BJ (cell line): Measurements from ENCODE around the gene TSSK2. TPM values are rescaled to one million over a fixed set of nuclear protein-coding genes. Genes with fewer than 3 reads are reported as not detected.

Source experiments
- CTCF ChIA-PET: fragments of 350-600 bp; formaldehyde crosslinking; extraction: SDS; loops from one replicate; lab custom pipeline; 2021; ENCODE audit warnings: antibody characterized with exemption, inconsistent platforms; lab: Yijun Ruan, JAX
- POLR2A ChIA-PET: fragments of 300-600 bp; sonication (Branson Sonifier 250); formaldehyde crosslinking; extraction: SDS; loops from one replicate; lab custom pipeline; 2021; ENCODE audit warnings: antibody characterized with exemption; lab: Charles Lee
- DNase-seq: peaks from one replicate; pipeline ENCODE4 v3.0.0-alpha.2; 2011; ENCODE audit warnings: low read depth
- H3K27me3 ChIP-seq: 2 replicates; pipeline ENCODE4 v1.6.0; 2011; ENCODE audit warnings: low read length; ENCODE audit not compliant: control insufficient read depth, insufficient read depth
- H3K36me3 ChIP-seq: 2 replicates; pipeline ENCODE4 v1.5.1; 2011; ENCODE audit warnings: low read length; ENCODE audit not compliant: control insufficient read depth, insufficient read depth
- H3K4me3 ChIP-seq: 2 replicates; pipeline ENCODE4 v1.5.1; 2011; ENCODE audit warnings: low read depth, mild to moderate bottlenecking, control low read depth, low read length
- CTCF ChIP-seq: IDR thresholded peaks from 2 replicates; pipeline ENCODE4 v1.5.1; 2011; ENCODE audit warnings: low read depth, mild to moderate bottlenecking, control low read depth, inconsistent platforms, low read length, moderate library complexity; ENCODE audit not compliant: insufficient read depth
- polyA plus RNA-seq: library from polyadenylated mRNA; depleted of rRNA; stranded (reverse); fragments of >200 nt; gene quantifications from 2 replicates; pipeline ENCODE4 v1.2.3, GENCODE V29; 2011

The TSSK2 gene
- polyA plus RNA-seq, 1 experiment, result not detected

DNA sequence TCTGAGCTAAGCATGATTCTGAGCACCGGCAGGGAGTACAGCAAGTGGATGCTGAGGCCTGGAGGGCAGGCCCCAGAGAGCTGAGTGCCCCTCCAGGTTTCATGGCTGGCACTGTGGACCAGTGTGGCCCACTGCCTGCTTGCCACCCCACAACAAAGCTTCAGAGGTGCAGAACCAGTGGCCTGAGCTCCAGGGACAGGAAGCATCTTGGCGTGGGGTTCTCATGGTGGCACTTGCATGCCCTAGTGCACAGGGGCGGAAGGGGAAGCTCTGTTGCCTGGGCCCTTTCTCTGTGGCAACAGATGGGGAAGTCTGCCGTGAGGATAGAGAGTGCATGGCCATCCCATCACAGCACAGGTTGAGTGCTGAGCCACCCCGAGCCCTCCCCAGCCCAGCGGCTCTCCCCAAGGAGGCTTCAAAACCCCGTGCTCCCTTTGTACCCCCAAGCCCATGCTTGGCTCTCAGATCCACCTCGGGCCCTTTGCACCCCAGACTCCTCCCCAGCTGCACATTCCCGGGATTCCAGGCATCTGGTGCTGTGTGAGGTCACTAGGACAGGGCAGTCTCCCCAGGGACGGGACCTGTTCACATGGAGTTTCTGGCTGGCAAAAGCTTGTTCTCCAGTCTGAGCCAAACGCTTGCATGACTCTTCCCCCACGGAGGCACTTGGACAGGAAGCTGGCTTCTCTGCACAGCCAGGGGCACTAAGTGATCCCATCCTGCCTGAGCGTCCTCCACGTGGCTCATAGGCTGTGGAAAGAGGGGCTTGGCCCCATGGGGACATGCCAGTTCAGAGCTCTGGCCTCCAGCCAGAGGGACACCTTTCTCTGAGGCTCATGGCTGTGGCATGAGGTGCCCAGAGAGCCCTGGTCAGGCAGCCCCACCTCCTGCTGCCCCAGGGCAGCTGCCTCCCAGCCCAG lies 43.3 kb downstream of the TSSK2 start:
- Histone ChIP-seq H3K4me3 (no peak overlapping the region), H3K36me3 (peaks cover 7% of the 10 kb centered on the region), H3K27me3 (no peaks in the 10 kb centered on the region)
- TF ChIP-seq CTCF, result no peak
- CTCF ChIA-PET, result no interaction called here
- POLR2A ChIA-PET, result interaction anchor here (0.8 kb wide), 1 partner anchor 30 kb away, joined by 3 read pairs; the partner anchor contains the start of gene ESS2
- DNase-seq, result no peak

- TF ChIP-seq CTCF, result no peak
- ChIA-PET POLR2A (no interaction called here), CTCF (no interaction called here)
- Histone ChIP-seq H3K4me3 (no peak overlapping the region), H3K36me3 (peaks cover 7% of the 10 kb centered on the region), H3K27me3 (no peaks in the 10 kb centered on the region)
- no peak for DNase-seq
Measured at GRCh38 chr22:19175026-19175601, 44.0 kb downstream of the TSSK2 start.

DNA sequence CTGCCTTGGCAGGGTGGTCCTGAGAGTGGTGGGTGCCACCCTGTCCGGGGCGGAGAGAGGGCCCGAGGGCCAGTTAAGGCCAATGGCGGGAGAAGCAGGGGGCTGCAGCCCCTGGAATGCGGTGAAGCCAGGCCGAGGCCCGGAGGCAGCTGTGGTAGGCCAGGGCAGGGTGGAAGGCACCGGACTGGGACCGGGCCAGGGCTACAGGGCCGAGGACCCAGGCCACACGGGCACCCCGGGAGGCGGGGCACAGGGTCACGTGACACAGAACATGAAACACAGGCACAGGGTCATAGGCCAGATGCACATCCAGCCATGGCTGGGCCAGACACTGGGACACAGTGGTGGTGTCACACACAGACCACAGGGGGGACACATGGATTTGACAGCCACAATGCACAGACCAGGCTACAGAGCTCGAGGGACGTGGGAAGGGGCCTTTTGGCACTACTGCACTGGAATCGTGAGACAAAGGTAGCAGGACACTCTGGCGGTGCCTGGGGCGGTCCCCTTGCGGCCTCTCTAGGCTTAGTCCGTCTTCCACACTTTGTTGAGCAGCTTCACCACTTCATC lies 44.6 kb downstream of the TSSK2 start:
- no peaks in the 10 kb centered on the region for H3K27me3 ChIP-seq
- no peak for DNase-seq
- no peak for TF ChIP-seq CTCF
- no peak overlapping the region for H3K4me3 ChIP-seq
- H3K36me3 ChIP-seq, result peaks cover 7% of the 10 kb centered on the region
- ChIA-PET CTCF (no interaction called here), POLR2A (no interaction called here)

- CTCF ChIA-PET, result no interaction called here
- H3K27me3 ChIP-seq, result no peaks in the 10 kb centered on the region
- H3K36me3 ChIP-seq, result peaks cover 7% of the 10 kb centered on the region
- no peak for TF ChIP-seq CTCF
- H3K4me3 ChIP-seq, result no peak overlapping the region
- POLR2A ChIA-PET, result no interaction called here
- no peak for DNase-seq
Measured at GRCh38 chr22:19176175-19176643, 45.1 kb downstream of the TSSK2 start.

DNA sequence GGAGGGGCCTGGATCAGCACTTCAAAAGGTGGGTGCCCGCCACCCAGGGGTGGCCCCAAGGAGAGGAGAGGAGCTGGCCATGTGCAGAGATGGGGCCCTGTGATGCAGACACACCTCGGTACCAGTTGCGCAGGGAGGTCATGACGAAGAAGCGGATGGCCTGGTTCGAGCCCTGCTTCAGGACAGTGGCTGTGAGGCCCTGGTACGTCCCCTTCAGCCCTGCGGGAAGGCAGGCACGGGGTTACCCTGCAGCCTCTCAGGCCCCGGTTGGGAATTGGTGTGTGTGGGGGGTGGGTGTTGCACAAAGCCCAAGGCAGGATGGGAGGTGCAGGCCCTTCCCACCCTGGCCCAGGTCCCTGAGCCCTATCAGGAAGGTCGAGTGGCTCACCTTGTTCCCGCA lies 45.6 kb downstream of the TSSK2 start:
- DNase-seq, result no peak
- no peak for TF ChIP-seq CTCF
- POLR2A ChIA-PET, result no interaction called here
- Histone ChIP-seq H3K36me3 (peaks cover 7% of the 10 kb centered on the region), H3K27me3 (no peaks in the 10 kb centered on the region), H3K4me3 (no peak overlapping the region)
- CTCF ChIA-PET, result no interaction called here
